ENCODE data around the gene ETV3L.

The ETV3L gene

DNA sequence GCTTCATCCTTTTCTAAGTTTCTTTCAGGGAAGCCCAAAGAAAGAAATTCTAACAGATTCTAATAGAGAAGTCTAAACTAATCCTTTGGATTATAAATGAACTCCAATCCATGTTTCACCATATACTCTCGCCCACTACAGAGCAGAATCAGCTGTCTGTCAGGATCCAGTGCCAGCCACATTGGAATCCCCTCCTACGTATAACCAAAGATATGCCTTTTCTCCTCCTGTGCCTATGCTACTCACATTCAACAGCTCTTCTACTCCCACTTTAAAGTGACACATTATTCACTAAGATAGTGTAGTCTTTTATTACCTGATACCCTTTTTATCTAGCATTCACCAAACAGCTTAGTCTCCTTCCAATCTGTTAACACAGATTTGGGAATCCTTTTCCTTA lies 35.5 kb upstream of the ETV3L start:
- H3K4me3 ChIP-seq (ENCODE audit: low read depth, low read length), result no peak overlapping the region
- DNase-seq, result no peak
- H3K27ac ChIP-seq, result no peak overlapping the region
- no peak for TF ChIP-seq CTCF (IDR thresholded peaks at IDR 0.05; ENCODE audit: low read depth, low read length, missing control alignments)
- in situ Hi-C loops (cut with HindIII; ENCODE audit: low pct_ligation_motif_present, low sequenced_read_pairs), result no loop called here
- peaks cover 57% of the 10 kb centered on the region for H3K36me3 ChIP-seq (replicated peaks)
- no peaks in the 10 kb centered on the region for H3K27me3 ChIP-seq (replicated peaks)

- no peak for DNase-seq
- Histone ChIP-seq H3K27ac (no peak overlapping the region), H3K27me3 (replicated peaks) (no peaks in the 10 kb centered on the region), H3K36me3 (replicated peaks) (peaks cover 58% of the 10 kb centered on the region), H3K4me3 (ENCODE audit: low read depth, low read length) (no peak overlapping the region)
- no peak for TF ChIP-seq CTCF (IDR thresholded peaks at IDR 0.05; ENCODE audit: low read depth, low read length, missing control alignments)
- in situ Hi-C loops (cut with HindIII; ENCODE audit: low pct_ligation_motif_present, low sequenced_read_pairs), result no loop called here
These were observed 34.8 kb upstream of the ETV3L start for GRCh38 chr1:157134442-157134841.

- in situ Hi-C loops (cut with HindIII; ENCODE audit: low pct_ligation_motif_present, low sequenced_read_pairs), result no loop called here
- no peak overlapping the region for H3K27ac ChIP-seq
- no peak overlapping the region for H3K4me3 ChIP-seq (ENCODE audit: low read depth, low read length)
- DNase-seq, result no peak
- no peaks in the 10 kb centered on the region for H3K27me3 ChIP-seq (replicated peaks)
- no peak for TF ChIP-seq CTCF (IDR thresholded peaks at IDR 0.05; ENCODE audit: low read depth, low read length, missing control alignments)
- peaks cover 60% of the 10 kb centered on the region for H3K36me3 ChIP-seq (replicated peaks)
These were observed 33.8 kb upstream of the ETV3L start for GRCh38 chr1:157133426-157133825.

GRCh38 chr1:157132616-157133167 lies 33.1 kb upstream of the ETV3L start:
- Histone ChIP-seq H3K36me3 (replicated peaks) (peaks cover 66% of the 10 kb centered on the region), H3K27ac (no peak overlapping the region), H3K27me3 (replicated peaks) (no peaks in the 10 kb centered on the region), H3K4me3 (ENCODE audit: low read depth, low read length) (no peak overlapping the region)
- DNase-seq, result no peak
- TF ChIP-seq CTCF (IDR thresholded peaks at IDR 0.05; ENCODE audit: low read depth, low read length, missing control alignments), result no peak
- in situ Hi-C loops (cut with HindIII; ENCODE audit: low pct_ligation_motif_present, low sequenced_read_pairs), result no loop called here

DNA sequence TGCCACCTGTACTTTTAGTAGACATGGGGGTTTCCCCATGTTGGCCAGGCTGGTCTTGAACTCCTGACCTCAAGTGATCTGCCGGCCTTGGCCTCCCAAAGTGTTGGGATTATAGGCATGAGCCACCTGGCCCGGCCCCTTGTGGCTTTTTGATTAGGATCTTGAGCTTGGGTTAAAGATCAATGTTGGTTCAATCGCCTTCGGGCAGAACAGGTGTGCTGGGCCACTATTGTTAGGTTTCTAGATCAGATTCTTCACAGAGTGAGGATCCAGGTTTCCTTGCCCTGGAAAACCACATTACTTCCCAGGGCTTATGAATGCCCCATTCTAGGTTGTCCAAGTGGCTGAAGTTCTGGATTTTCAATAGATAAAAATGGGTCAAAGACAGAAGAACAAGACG lies 32.5 kb upstream of the ETV3L start:
- no peaks in the 10 kb centered on the region for H3K27me3 ChIP-seq (replicated peaks)
- no peak for TF ChIP-seq CTCF (IDR thresholded peaks at IDR 0.05; ENCODE audit: low read depth, low read length, missing control alignments)
- H3K4me3 ChIP-seq (ENCODE audit: low read depth, low read length), result no peak overlapping the region
- in situ Hi-C loops (cut with HindIII; ENCODE audit: low pct_ligation_motif_present, low sequenced_read_pairs), result no loop called here
- H3K27ac ChIP-seq, result no peak overlapping the region
- no peak for DNase-seq
- peaks cover 71% of the 10 kb centered on the region for H3K36me3 ChIP-seq (replicated peaks)

GRCh38 chr1:157131281-157131680 lies 31.7 kb upstream of the ETV3L start:
- no peak for DNase-seq
- no peak for TF ChIP-seq CTCF (IDR thresholded peaks at IDR 0.05; ENCODE audit: low read depth, low read length, missing control alignments)
- Histone ChIP-seq H3K27me3 (replicated peaks) (no peaks in the 10 kb centered on the region), H3K36me3 (replicated peaks) (peaks cover 73% of the 10 kb centered on the region), H3K4me3 (ENCODE audit: low read depth, low read length) (no peak overlapping the region), H3K27ac (no peak overlapping the region)
- in situ Hi-C loops (cut with HindIII; ENCODE audit: low pct_ligation_motif_present, low sequenced_read_pairs), result no loop called here

Data from brain microvascular endothelial cell (primary cell).